SK-N-SH treated with all-trans-retinoic acid at 6 μM for 48 hours (cell line): ENCODE results near the gene SH3PXD2B.

Source experiments
- ATAC-seq: fragments of 200-7000 bp; cut with Tn5 transposase; 3 replicates; pipeline ENCODE4 v1.9.1; 2020; ENCODE audit warnings: mild to moderate bottlenecking, moderate library complexity
- ESRRG ChIP-seq: fragments of 250-450 bp; sonication (Bioruptor Pico); IDR thresholded peaks from 2 replicates; pipeline ENCODE4 v1.6.1; 2021; ENCODE audit warnings: mild to moderate bottlenecking
- ISL1 ChIP-seq: fragments of 250-450 bp; sonication (Bioruptor Pico); IDR thresholded peaks from 2 replicates; pipeline ENCODE4 v2.1.2; 2022; ENCODE audit warnings: mild to moderate bottlenecking, moderate library complexity
- PPARA ChIP-seq: fragments of 250-450 bp; sonication (Bioruptor Pico); IDR thresholded peaks from 2 replicates; pipeline ENCODE4 v1.5.0; 2020; ENCODE audit warnings: mild to moderate bottlenecking, borderline replicate concordance
- RARB ChIP-seq: fragments of 250-450 bp; sonication (Bioruptor Pico); IDR thresholded peaks from 2 replicates; pipeline ENCODE4 v1.8.0; 2021; ENCODE audit warnings: mild to moderate bottlenecking, moderate library complexity
- SNAI2 ChIP-seq: fragments of 250-450 bp; sonication (Bioruptor Pico); IDR thresholded peaks from 2 replicates; pipeline ENCODE4 v1.5.0; 2020; ENCODE audit warnings: mild to moderate bottlenecking, moderate library complexity
- TCF4 ChIP-seq: fragments of 250-450 bp; sonication (Bioruptor Pico); IDR thresholded peaks from 2 replicates; pipeline ENCODE4 v1.8.0; 2021; ENCODE audit warnings: mild to moderate bottlenecking, moderate library complexity, borderline replicate concordance
- ZC3H10 ChIP-seq: fragments of 250-450 bp; sonication (Bioruptor Pico); IDR thresholded peaks from 2 replicates; pipeline ENCODE4 v1.5.1; 2021; ENCODE audit warnings: mild to moderate bottlenecking, moderate library complexity
- ZFP3 ChIP-seq: fragments of 250-450 bp; sonication (Bioruptor Pico); IDR thresholded peaks from 2 replicates; pipeline ENCODE4 v1.5.0; 2020; ENCODE audit warnings: mild to moderate bottlenecking, moderate library complexity
- ZFP30 ChIP-seq: fragments of 450-650 bp; formaldehyde crosslinking; IDR thresholded peaks from 2 replicates; pipeline ENCODE4 v1.5.0; 2022; ENCODE audit warnings: mild to moderate bottlenecking, moderate library complexity
- ZNF70 ChIP-seq: fragments of 450-650 bp; formaldehyde crosslinking; IDR thresholded peaks from 2 replicates; pipeline ENCODE4 v1.5.0; 2020; ENCODE audit warnings: mild to moderate bottlenecking, moderate library complexity
- ZNF8 ChIP-seq: fragments of 450-650 bp; formaldehyde crosslinking; IDR thresholded peaks from 2 replicates; pipeline ENCODE4 v1.5.0; 2020; ENCODE audit warnings: mild to moderate bottlenecking, moderate library complexity
- TF ChIP-seq, protein P1 (sequence below): fragments of 250-450 bp; sonication (Bioruptor Pico); IDR thresholded peaks from 2 replicates; pipeline ENCODE4 v1.5.1; 2020; ENCODE audit warnings: low read depth, mild to moderate bottlenecking, moderate library complexity
- TF ChIP-seq, protein P2 (sequence below): fragments of 250-450 bp; sonication (Bioruptor Pico); IDR thresholded peaks from 2 replicates; pipeline ENCODE4 v1.5.0; 2020; ENCODE audit warnings: mild to moderate bottlenecking, moderate library complexity
- TF ChIP-seq, protein P3 (sequence below): fragments of 250-450 bp; sonication (Bioruptor Pico); IDR thresholded peaks from 2 replicates; pipeline ENCODE4 v1.8.0; 2020; ENCODE audit warnings: mild to moderate bottlenecking, moderate library complexity, borderline replicate concordance
- TF ChIP-seq, protein P4 (sequence below): fragments of 250-450 bp; sonication (Bioruptor Pico); IDR thresholded peaks from 2 replicates; pipeline ENCODE4 v1.5.1; 2021; ENCODE audit warnings: mild to moderate bottlenecking, moderate library complexity

SH3PXD2B gene

DNA sequence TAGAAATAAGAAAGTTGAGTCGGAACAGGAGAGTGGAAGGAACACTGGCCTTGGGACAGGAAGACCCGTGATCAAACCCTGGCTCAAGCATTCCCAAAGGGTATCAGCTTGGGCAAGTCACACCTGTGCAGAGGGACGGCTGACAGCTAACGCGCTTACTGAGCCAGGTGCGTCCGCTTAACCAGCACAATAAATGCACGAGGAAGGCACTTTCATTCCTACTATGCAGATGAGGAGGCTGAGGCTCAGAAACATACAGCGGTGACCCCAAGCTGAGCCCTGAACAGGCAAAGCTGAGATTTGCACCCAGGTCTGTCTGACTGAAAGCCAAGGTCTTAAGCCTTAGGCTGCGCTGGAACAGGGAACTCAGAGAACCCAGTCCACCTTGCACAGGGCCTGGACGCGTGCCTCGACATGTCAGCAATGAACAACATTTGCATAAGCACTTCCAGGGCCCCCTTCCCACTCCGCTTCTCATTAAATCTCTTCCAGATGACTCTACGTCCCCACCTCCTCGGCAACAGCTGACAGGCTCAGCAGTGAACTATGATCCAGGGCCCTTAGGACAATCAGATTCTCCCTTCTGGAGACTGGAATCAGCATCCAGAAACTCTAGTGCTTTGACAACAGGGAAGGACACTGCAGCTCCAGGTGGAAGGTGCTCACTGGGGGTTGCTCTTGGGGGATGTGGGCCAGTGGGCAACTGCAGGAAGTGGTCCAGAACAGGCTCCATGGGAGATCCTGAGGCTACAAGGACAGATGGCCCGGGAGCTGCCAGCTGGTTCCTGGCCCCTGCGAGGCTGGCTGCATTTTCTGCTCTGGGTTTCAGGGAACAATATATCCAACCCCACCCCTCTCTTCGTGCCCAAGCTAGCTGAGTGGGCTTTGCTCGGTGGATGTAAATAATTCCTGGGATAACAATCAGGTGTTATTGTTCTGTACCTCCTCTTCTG lies 35.2 kb downstream of the SH3PXD2B start (continued):
- TF ChIP-seq, protein P1, sequence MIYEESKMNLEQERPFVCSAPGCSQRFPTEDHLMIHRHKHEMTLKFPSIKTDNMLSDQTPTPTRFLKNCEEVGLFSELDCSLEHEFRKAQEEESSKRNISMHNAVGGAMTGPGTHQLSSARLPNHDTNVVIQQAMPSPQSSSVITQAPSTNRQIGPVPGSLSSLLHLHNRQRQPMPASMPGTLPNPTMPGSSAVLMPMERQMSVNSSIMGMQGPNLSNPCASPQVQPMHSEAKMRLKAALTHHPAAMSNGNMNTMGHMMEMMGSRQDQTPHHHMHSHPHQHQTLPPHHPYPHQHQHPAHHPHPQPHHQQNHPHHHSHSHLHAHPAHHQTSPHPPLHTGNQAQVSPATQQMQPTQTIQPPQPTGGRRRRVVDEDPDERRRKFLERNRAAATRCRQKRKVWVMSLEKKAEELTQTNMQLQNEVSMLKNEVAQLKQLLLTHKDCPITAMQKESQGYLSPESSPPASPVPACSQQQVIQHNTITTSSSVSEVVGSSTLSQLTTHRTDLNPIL (CRISPR knock-in tag) = no peak
- no peak for TF ChIP-seq TCF4 (CRISPR knock-in tag)
- TF ChIP-seq ESRRG (CRISPR knock-in tag) = no peak
- TF ChIP-seq, protein P2, sequence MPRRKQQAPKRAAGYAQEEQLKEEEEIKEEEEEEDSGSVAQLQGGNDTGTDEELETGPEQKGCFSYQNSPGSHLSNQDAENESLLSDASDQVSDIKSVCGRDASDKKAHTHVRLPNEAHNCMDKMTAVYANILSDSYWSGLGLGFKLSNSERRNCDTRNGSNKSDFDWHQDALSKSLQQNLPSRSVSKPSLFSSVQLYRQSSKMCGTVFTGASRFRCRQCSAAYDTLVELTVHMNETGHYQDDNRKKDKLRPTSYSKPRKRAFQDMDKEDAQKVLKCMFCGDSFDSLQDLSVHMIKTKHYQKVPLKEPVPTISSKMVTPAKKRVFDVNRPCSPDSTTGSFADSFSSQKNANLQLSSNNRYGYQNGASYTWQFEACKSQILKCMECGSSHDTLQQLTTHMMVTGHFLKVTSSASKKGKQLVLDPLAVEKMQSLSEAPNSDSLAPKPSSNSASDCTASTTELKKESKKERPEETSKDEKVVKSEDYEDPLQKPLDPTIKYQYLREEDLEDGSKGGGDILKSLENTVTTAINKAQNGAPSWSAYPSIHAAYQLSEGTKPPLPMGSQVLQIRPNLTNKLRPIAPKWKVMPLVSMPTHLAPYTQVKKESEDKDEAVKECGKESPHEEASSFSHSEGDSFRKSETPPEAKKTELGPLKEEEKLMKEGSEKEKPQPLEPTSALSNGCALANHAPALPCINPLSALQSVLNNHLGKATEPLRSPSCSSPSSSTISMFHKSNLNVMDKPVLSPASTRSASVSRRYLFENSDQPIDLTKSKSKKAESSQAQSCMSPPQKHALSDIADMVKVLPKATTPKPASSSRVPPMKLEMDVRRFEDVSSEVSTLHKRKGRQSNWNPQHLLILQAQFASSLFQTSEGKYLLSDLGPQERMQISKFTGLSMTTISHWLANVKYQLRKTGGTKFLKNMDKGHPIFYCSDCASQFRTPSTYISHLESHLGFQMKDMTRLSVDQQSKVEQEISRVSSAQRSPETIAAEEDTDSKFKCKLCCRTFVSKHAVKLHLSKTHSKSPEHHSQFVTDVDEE (CRISPR knock-in tag) = no peak

DNA sequence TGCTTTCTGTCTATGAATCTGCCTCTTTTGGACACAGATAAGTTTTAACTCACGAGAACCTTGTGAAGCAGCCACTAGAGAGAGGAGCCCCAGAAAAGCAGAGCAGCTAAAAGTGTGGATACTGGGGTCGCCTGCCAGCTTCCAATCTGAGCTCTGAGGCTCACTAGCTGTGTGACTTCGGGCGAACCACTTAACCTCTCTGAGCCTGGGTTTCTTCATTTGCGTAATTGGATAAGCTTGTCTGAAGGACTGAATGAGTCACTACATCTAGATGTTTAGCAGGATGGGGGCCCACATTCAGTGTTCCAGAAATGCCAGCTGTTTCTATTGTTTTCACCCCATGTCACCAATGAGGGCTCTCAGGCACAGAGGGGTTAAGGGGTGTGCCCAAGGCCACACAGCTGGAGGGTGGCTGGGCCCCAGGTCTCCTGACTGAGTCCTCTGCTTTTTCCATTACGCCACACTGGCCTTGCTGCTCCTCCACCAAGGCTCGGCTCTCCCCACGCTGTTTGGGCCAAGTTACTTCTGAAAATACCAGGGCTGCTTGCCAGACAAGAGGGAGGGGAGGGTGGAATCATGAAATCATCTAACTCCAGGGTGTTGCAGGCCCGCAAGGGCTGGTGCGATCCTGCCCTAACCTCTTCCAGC lies 36.2 kb downstream of the SH3PXD2B start:
- ATAC-seq = peak; percentile 82
- TF ChIP-seq ZC3H10 (CRISPR knock-in tag) (no peak), ZNF70 (no peak), ZFP3 (CRISPR knock-in tag) (0 out of 2 replicates have a peak, but pooled peaks have one; percentile 25), ISL1 (CRISPR knock-in tag) (0 out of 2 replicates have a peak, but pooled peaks have one; percentile 39), ZNF8 (CRISPR knock-in tag) (no peak)
- TF ChIP-seq, protein P3, sequence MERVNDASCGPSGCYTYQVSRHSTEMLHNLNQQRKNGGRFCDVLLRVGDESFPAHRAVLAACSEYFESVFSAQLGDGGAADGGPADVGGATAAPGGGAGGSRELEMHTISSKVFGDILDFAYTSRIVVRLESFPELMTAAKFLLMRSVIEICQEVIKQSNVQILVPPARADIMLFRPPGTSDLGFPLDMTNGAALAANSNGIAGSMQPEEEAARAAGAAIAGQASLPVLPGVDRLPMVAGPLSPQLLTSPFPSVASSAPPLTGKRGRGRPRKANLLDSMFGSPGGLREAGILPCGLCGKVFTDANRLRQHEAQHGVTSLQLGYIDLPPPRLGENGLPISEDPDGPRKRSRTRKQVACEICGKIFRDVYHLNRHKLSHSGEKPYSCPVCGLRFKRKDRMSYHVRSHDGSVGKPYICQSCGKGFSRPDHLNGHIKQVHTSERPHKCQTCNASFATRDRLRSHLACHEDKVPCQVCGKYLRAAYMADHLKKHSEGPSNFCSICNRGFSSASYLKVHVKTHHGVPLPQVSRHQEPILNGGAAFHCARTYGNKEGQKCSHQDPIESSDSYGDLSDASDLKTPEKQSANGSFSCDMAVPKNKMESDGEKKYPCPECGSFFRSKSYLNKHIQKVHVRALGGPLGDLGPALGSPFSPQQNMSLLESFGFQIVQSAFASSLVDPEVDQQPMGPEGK (CRISPR knock-in tag) = peak; percentile 82
- TF ChIP-seq, protein P4, sequence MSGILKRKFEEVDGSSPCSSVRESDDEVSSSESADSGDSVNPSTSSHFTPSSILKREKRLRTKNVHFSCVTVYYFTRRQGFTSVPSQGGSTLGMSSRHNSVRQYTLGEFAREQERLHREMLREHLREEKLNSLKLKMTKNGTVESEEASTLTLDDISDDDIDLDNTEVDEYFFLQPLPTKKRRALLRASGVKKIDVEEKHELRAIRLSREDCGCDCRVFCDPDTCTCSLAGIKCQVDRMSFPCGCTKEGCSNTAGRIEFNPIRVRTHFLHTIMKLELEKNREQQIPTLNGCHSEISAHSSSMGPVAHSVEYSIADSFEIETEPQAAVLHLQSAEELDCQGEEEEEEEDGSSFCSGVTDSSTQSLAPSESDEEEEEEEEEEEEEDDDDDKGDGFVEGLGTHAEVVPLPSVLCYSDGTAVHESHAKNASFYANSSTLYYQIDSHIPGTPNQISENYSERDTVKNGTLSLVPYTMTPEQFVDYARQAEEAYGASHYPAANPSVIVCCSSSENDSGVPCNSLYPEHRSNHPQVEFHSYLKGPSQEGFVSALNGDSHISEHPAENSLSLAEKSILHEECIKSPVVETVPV (CRISPR knock-in tag) = no peak
- TF ChIP-seq, protein P1 (CRISPR knock-in tag) = peak; percentile 48; the same call in 1 of the 2 replicates
- TF ChIP-seq, all 23 proteins: peak for 4

DNA sequence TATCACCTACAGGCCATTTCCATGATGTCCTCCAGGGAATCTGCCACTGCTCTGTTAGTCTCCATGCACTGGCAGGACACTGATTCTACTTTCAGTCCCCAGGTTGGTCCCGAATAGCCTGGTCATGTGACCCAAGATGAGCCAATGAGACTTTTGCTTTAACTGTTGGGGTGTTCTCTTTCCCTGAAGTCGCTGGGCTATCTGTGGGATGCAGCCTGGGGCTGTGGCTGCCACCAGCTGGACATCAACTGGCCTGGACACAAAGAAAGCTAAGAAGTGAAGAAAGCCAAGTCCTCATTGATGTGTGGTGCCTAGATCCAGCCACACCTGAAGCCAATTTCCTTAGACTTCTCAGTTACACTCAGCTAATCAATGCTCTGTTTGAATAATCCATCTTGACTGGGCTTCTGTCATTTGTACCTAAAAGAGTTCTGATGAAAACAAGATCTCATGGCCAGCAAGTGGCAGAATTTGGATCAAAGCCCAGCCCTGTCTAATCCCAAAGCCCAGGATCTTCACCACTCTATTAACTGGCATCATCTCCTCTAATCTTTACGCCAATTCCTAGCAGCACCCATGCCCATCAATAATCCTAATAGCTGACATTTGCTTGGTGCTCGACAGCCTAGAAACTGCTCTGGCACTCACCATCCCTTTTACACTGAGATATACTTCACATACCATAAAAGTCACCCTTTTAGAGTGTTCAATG lies 37.0 kb downstream of the SH3PXD2B start:
- ATAC-seq = no peak
- TF ChIP-seq RARB (CRISPR knock-in tag) (no peak), SNAI2 (CRISPR knock-in tag) (no peak), PPARA (CRISPR knock-in tag) (no peak), ZC3H10 (CRISPR knock-in tag) (no peak), ZFP30 (CRISPR knock-in tag) (no peak)
- TF ChIP-seq, protein P4 (CRISPR knock-in tag) = no peak
